Cardiac fibroblast (primary cell): ENCODE data around the gene TMTC1.

Source experiments
- DNase-seq, 2 donors: peaks; one replicate each; pipeline versions ENCODE4 v3.0.0 to v3.0.0-alpha.2; 2010; ENCODE audit warnings: low read depth in 2 of 2
- H3K4me3 ChIP-seq, 2 donors: replicated peaks in 1 of 2; 1 replicate in 1 of 2; 2 replicates in 1 of 2; pipeline ENCODE4 v1.5.1; 2011; ENCODE audit warnings: low read depth in 2 of 2, low read length in 2 of 2, mild to moderate bottlenecking in 2 of 2, moderate library complexity in 1 of 2
- CTCF ChIP-seq: IDR thresholded peaks from one replicate; pipeline ENCODE4 v1.5.1; 2011; ENCODE audit warnings: low read depth, mild to moderate bottlenecking, low read length, inconsistent platforms

The TMTC1 gene

DNA sequence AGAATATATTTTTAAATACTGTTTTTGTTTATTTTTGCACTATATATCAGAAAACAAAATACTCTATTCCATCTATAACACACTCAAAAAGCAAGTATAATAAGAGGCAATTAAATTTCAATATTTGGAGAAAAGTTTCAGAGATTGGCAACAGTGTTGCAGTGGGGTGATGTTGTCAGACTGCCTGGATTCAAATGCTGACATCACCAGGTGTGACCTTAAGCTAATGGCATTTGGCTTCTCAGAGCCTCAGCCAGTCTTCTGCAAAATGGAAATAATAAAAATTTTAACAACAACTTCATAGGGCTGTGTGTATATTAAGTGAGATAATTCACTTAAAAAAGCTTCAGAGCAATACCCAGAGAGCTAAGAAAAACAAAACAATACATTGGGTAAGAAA is 74.7 kb downstream of the TMTC1 start:
- no peak overlapping the region for H3K4me3 ChIP-seq
- TF ChIP-seq CTCF, result no peak
- DNase-seq, result peak in 1 of 2 donors; percentile 57

DNA sequence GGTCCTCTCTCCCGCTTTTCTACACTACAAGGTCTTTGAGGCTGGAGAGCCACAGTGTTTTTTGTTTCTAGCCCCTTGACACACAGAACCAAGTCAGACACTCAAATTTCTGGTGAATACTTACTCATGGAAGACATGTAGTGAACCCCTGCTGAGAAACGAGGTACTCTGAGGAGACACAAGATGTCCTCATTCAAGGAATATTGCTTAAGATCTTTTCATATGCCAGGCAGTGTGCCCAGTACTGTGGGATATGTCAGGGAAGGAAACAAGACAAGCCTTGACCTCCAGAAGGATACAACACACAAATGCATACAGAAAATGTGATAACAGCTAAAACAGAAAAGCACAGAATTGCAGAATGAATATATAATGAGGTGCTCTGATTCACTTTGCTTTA is 75.9 kb downstream of the TMTC1 start:
- no peak overlapping the region for H3K4me3 ChIP-seq
- no peak for TF ChIP-seq CTCF
- peak in 1 of 2 donors; percentile 68 for DNase-seq

- no peak overlapping the region for H3K4me3 ChIP-seq
- TF ChIP-seq CTCF, result no peak
- DNase-seq, result no peak
These were observed 77.4 kb downstream of the TMTC1 start for GRCh38 chr12:29706311-29706710.

GRCh38 chr12:29703528-29703927 is 80.2 kb downstream of the TMTC1 start:
- H3K4me3 ChIP-seq, result no peak overlapping the region
- DNase-seq, result no peak
- TF ChIP-seq CTCF, result no peak

DNA sequence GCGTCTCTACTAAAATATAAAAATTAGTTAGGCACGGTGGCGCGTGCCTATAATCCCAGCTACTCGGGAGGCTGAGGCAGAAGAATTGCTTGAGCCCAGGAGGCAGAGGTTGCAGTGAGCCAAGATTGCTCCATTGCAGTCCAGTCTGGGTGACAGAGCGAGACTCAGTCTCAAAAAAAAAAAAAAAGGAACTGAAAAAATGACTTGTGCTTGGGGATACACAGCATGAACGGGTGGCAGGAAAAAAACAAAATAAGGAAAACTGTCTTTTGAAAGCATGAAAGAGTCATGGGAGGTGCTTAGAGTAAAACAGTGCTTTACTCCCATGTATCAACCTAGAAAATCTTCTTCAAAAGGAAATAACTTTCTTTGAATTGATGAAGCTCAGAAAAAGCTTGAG is 80.8 kb downstream of the TMTC1 start:
- H3K4me3 ChIP-seq, result no peak overlapping the region
- DNase-seq, result no peak
- no peak for TF ChIP-seq CTCF

DNA sequence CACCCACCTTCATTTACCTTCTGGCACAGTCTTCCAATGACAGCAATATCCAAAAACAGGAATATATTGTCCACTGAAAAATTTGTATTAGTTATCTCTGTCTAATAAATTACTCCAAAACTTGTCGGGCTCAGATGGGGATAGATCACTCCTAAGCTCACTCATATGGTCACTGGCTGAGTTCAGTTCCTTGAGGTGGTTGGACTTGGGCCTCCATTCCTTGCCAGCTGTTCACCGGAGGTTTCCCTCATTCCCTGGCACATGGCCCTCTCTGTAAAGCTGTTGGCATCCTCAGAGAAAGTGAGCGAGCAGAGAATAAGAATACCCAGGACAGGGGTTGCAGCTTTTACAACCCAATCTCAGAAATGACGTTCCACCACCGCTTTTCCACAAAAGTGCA is 81.5 kb downstream of the TMTC1 start:
- no peak overlapping the region for H3K4me3 ChIP-seq
- TF ChIP-seq CTCF, result no peak
- DNase-seq, result no peak

GRCh38 chr12:29700761-29701481 is 82.8 kb downstream of the TMTC1 start:
- peak; percentile 31 to 56 for DNase-seq
- H3K4me3 ChIP-seq, result no peak overlapping the region
- TF ChIP-seq CTCF, result no peak
